Colonic mucosa (tissue), 4 donors: Measurements from ENCODE around the gene PLAGL1. TPM values are rescaled to one million over a fixed set of nuclear protein-coding genes. Genes with fewer than 3 reads are reported as not detected.

ENCODE experiments used
- DNase-seq: peaks from one replicate; pipeline ENCODE4 v3.0.0-alpha.2; 2020
- H3K27ac ChIP-seq: fragments of 200-600 bp; one replicate; pipeline ENCODE4 v1.8.0; 2021
- H3K27me3 ChIP-seq: fragments of 200-600 bp; one replicate; pipeline ENCODE4 v1.8.0; 2021
- H3K36me3 ChIP-seq: fragments of 200-600 bp; one replicate; pipeline ENCODE4 v1.8.0; 2021
- H3K4me1 ChIP-seq: fragments of 200-600 bp; one replicate; pipeline ENCODE4 v1.8.0; 2021; ENCODE audit warnings: mild to moderate bottlenecking
- H3K4me3 ChIP-seq: fragments of 200-600 bp; one replicate; pipeline ENCODE4 v1.8.0; 2021
- H3K9ac ChIP-seq, 2 donors: one replicate each; pipeline ENCODE4 v1.7.0; 2013; ENCODE audit warnings: control low read depth in 2 of 2, low read depth in 2 of 2, low read length in 2 of 2
- H3K9me3 ChIP-seq: fragments of 200-600 bp; one replicate; pipeline ENCODE4 v1.8.0; 2021
- intact Hi-C: fragments of 100-400 bp; cut with DNase I; formaldehyde crosslinking; loops from one replicate; pipeline ENCODE4 v1.14.1; 2022
- total RNA-seq, 2 donors: library from RNA; stranded (reverse); fragmentation: NEBNext Ultra II Directional in 1 of 2; extraction: Animal tissue kit (Norgen Biotek cat#: 25700) in 1 of 2; gene quantifications; one replicate each; pipeline ENCODE4 v1.2.1, GENCODE V29; 2021
- TF ChIP-seq, protein P1 (sequence below): fragments of 200-600 bp; IDR thresholded peaks from one replicate; pipeline ENCODE4 v1.8.0; 2022; ENCODE audit warnings: antibody characterized with exemption, mild to moderate bottlenecking
- donor health status: healthy.
- donor health status: DM: no; HTN: no; CAD: no.
- donor health status: DM: no; HTN: no; CAD: no.

PLAGL1 gene
- total RNA-seq, 2 donors from 2014 or later, result 30.2 to 51.1 TPM

DNA sequence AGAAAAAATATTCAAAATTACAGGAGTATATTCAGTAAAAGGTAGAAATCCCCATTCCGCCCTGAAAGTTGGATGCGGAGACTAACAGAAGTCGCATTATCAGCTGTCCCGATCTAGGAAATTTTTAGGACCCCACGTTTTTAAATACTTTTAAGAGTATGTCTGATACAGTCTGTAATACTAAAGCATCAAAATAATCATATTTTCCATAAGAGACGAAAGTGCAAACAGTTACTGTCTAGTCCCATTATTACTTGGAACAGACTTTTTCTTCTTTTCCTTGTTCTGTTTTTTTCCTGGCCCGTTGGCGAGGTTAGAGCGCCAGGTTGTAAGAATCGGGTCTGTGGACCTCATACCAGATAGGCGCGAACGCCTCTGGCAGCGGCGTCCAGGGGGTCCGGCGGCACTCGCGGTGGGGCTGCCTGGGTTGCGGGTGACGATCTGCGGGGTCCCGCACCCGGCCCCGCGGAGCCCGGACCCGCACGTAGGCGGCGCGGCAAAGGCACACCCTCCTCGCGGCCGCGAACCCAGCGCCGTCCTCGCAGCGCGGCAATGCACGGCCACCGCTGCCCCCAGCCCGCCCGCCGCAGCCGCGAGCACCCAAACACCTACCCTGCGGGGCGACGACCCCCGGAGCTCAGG, 460 bp downstream of the PLAGL1 start:
- intact Hi-C loops, result no loop called here
- no peak for DNase-seq
- Histone ChIP-seq H3K27ac (peak overlapping the region; percentile 70), H3K36me3 (no peaks in the 10 kb centered on the region), H3K4me3 (peak overlapping the region; percentile 56), H3K9ac (peak overlapping the region; percentile 72), H3K4me1 (no peaks in the 10 kb centered on the region), H3K9me3 (no peaks in the 10 kb centered on the region), H3K27me3 (no peaks in the 10 kb centered on the region)
- TF ChIP-seq, protein P1, sequence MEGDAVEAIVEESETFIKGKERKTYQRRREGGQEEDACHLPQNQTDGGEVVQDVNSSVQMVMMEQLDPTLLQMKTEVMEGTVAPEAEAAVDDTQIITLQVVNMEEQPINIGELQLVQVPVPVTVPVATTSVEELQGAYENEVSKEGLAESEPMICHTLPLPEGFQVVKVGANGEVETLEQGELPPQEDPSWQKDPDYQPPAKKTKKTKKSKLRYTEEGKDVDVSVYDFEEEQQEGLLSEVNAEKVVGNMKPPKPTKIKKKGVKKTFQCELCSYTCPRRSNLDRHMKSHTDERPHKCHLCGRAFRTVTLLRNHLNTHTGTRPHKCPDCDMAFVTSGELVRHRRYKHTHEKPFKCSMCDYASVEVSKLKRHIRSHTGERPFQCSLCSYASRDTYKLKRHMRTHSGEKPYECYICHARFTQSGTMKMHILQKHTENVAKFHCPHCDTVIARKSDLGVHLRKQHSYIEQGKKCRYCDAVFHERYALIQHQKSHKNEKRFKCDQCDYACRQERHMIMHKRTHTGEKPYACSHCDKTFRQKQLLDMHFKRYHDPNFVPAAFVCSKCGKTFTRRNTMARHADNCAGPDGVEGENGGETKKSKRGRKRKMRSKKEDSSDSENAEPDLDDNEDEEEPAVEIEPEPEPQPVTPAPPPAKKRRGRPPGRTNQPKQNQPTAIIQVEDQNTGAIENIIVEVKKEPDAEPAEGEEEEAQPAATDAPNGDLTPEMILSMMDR, result no peak

DNA sequence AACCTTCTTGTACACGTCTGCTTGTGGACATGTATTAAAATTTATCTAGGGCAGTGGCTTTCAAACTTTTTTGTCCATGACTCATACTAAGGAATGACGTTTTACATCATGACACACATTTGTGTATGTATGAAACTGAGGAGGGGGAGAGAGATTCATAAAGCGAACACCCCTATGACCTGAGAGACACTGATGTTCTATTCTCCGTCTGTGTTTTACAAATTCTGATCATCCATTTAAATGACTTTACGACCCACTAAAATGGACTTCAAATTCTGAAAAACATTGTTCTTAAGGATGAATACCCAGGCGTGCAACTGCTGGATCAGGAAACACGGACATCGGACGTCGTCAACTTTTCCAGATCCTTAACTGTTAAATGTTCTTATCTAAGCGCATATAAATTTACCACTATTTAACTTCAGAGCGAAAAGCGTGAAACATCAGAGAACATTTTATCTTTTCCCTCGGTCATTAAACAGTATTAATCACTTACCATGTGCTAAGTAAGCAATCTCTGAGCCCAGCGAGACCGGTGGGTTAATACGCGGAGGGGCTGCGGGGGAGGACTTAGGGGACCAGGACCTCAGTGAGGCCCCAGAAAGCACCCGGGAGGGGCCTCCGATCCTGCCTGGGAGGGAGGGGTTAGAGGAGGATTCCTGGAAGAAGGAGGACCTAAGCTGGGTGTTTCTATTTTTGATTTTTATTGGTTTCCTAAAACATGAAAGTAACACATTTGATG, 1.2 kb downstream of the PLAGL1 start:
- no peaks in the 10 kb centered on the region for H3K36me3 ChIP-seq
- H3K27ac ChIP-seq, result peak overlapping the region; percentile 70
- peak; percentile 38 for DNase-seq
- TF ChIP-seq, protein P1, result no peak
- intact Hi-C loops, result no loop called here
- H3K4me1 ChIP-seq, result no peaks in the 10 kb centered on the region
- peak overlapping the region; percentile 56 for H3K4me3 ChIP-seq
- no peaks in the 10 kb centered on the region for H3K27me3 ChIP-seq
- no peaks in the 10 kb centered on the region for H3K9me3 ChIP-seq
- H3K9ac ChIP-seq, result peak overlapping the region; percentile 43 to 72

DNA sequence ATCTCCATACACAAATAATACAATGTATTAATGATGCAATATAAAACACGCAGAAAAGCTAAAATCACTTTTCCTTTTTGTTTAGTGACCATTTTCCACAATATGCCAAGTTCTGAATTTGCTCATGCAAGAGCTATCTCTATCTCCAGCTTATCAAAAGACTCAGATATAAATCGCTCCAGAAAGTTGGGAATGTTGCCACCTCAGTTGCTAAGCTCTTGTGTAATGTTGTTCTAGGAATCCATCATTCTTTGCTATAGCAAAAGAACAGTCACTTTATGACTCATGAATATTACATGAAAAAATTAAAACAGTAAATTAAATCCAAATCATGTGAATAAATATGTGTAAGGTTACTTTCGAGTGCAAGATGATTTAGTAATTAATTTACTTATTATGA, 8.7 kb downstream of the PLAGL1 start:
- Histone ChIP-seq H3K36me3 (no peaks in the 10 kb centered on the region), H3K4me1 (no peaks in the 10 kb centered on the region), H3K9ac (no peak overlapping the region), H3K27me3 (no peaks in the 10 kb centered on the region), H3K27ac (no peak overlapping the region), H3K4me3 (no peak overlapping the region), H3K9me3 (no peaks in the 10 kb centered on the region)
- TF ChIP-seq, protein P1, result no peak
- intact Hi-C loops, result no loop called here
- no peak for DNase-seq

DNA sequence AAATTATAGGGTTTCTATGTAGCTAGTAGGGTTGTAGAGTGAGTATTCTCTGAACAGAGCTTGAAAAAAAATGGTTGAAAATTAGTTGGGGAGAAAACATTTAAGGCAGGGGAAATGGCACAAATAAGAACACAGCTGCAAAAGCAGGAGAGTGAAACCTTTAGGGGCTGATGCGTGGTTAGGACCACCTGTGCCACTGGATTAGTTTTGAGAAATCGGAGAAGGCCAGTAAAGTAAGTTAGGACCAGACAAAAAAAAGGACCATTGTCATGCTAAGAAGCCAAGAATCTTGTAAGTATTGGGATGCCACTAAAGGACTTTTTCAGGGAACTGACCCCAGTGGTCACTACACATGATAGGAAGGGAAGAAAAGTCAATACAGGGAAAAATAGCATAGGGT, 9.4 kb downstream of the PLAGL1 start:
- Histone ChIP-seq H3K4me3 (no peak overlapping the region), H3K4me1 (no peaks in the 10 kb centered on the region), H3K9ac (no peak overlapping the region), H3K27me3 (no peaks in the 10 kb centered on the region), H3K9me3 (no peaks in the 10 kb centered on the region), H3K36me3 (no peaks in the 10 kb centered on the region), H3K27ac (no peak overlapping the region)
- TF ChIP-seq, protein P1, result no peak
- no peak for DNase-seq
- intact Hi-C loops, result no loop called here

DNA sequence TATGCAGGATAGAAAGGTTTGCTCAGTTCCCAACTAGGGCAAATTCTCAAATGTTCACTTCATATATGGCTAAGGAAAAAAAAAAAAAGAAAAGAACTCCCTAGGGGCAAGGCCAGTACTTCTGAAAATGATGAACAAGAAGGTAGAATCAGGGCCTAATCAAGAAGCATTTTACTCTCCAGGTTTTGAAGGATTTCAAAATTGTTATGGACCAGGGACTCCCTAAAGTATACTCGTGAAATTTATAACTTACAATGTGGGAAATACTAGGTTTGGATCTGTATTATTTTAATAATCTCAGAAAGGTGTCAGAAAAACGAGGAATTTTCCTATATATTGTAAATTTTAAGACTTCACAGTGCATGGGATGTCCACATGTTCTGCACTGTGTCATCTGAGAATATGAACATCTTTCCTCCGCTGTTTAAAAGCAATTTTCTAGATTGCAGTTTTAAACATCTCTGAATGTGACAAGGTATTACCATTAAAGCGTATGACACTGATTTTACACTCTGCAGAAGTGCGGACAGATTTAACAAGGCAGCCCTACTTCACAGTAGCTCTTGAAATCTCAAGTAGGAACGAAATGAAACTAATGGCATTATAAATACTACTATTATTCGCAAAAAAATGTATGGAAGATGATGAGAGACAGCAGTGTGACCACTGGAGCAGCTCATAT, 14.0 kb downstream of the PLAGL1 start:
- Histone ChIP-seq H3K27me3 (no peaks in the 10 kb centered on the region), H3K27ac (no peak overlapping the region), H3K9me3 (no peaks in the 10 kb centered on the region), H3K36me3 (no peaks in the 10 kb centered on the region), H3K9ac (no peak overlapping the region), H3K4me1 (no peaks in the 10 kb centered on the region), H3K4me3 (no peak overlapping the region)
- DNase-seq, result no peak
- intact Hi-C loops, result no loop called here
- TF ChIP-seq, protein P1, result no peak
